WERI-Rb-1 (cell line): ENCODE data around the gene BCL2.

ENCODE experiments used
- DNase-seq: peaks from one replicate; pipeline ENCODE4 v3.0.0-alpha.2; 2020
- H3K27ac ChIP-seq: fragments of 250-450 bp; sonication (Bioruptor Pico); 2 replicates; pipeline ENCODE4 v1.5.1; 2020; ENCODE audit warnings: mild to moderate bottlenecking, moderate library complexity
- H3K27me3 ChIP-seq: fragments of 250-450 bp; sonication (Bioruptor Pico); 2 replicates; pipeline ENCODE4 v1.5.1; 2021; ENCODE audit warnings: mild to moderate bottlenecking, low read depth, moderate library complexity; ENCODE audit not compliant: insufficient read depth, severe bottlenecking
- H3K36me3 ChIP-seq: fragments of 250-450 bp; sonication (Bioruptor Pico); 2 replicates; pipeline ENCODE4 v1.5.1; 2020; ENCODE audit warnings: mild to moderate bottlenecking, moderate library complexity
- H3K4me3 ChIP-seq: 2 replicates; pipeline ENCODE4 v1.5.1; 2011; ENCODE audit warnings: low read depth, mild to moderate bottlenecking, control low read depth, low read length
- H3K9me3 ChIP-seq: fragments of 250-450 bp; sonication (Bioruptor Pico); 2 replicates; pipeline ENCODE4 v1.5.1; 2021; ENCODE audit warnings: mild to moderate bottlenecking, moderate library complexity; ENCODE audit not compliant: severe bottlenecking
- CTCF ChIP-seq: IDR thresholded peaks from 2 replicates; pipeline ENCODE4 v1.5.1; 2011; ENCODE audit warnings: low read depth, mild to moderate bottlenecking, control low read depth, inconsistent platforms, low read length

BCL2 gene

GRCh38 chr18:63161032-63161760 lies 158.4 kb downstream of the BCL2 start:
- no peak for DNase-seq
- Histone ChIP-seq H3K4me3 (no peak overlapping the region), H3K36me3 (no peaks in the 10 kb centered on the region; the same call in 1 of the 2 replicates), H3K27me3 (no peaks in the 10 kb centered on the region), H3K9me3 (no peaks in the 10 kb centered on the region), H3K27ac (no peak overlapping the region)
- no peak for TF ChIP-seq CTCF

GRCh38 chr18:63160172-63160995 lies 159.2 kb downstream of the BCL2 start:
- H3K27ac ChIP-seq = no peak overlapping the region
- H3K9me3 ChIP-seq = no peaks in the 10 kb centered on the region
- no peaks in the 10 kb centered on the region; the same call in 1 of the 2 replicates for H3K36me3 ChIP-seq
- no peak for TF ChIP-seq CTCF
- no peak for DNase-seq
- no peak overlapping the region for H3K4me3 ChIP-seq
- H3K27me3 ChIP-seq = no peaks in the 10 kb centered on the region

GRCh38 chr18:63159590-63159989 lies 160.0 kb downstream of the BCL2 start:
- Histone ChIP-seq H3K9me3 (no peaks in the 10 kb centered on the region), H3K36me3 (no peaks in the 10 kb centered on the region; the same call in 1 of the 2 replicates), H3K27me3 (no peaks in the 10 kb centered on the region), H3K27ac (no peak overlapping the region), H3K4me3 (no peak overlapping the region)
- DNase-seq = no peak
- TF ChIP-seq CTCF = no peak

GRCh38 chr18:63158676-63159291 lies 160.8 kb downstream of the BCL2 start:
- H3K4me3 ChIP-seq = no peak overlapping the region
- no peak for TF ChIP-seq CTCF
- no peaks in the 10 kb centered on the region for H3K9me3 ChIP-seq
- no peaks in the 10 kb centered on the region for H3K27me3 ChIP-seq
- no peak overlapping the region for H3K27ac ChIP-seq
- DNase-seq = no peak
- no peaks in the 10 kb centered on the region; the same call in 1 of the 2 replicates for H3K36me3 ChIP-seq

- DNase-seq = no peak
- Histone ChIP-seq H3K4me3 (no peak overlapping the region), H3K27ac (no peak overlapping the region), H3K9me3 (no peaks in the 10 kb centered on the region), H3K36me3 (no peaks in the 10 kb centered on the region), H3K27me3 (no peaks in the 10 kb centered on the region)
- no peak for TF ChIP-seq CTCF
These were observed 161.4 kb downstream of the BCL2 start for GRCh38 chr18:63158012-63158631.
